GM18511 (cell line): Measurements from ENCODE around the gene ABCC4.
"Not testable (repeated sequence)": the region's sequence is repeated elsewhere in the genome, so short reads cannot be mapped to it uniquely, and the experiment has no call there.

Source experiments
- ATAC-seq: cut with Tn5 transposase; IDR thresholded peaks from one replicate; pipeline ENCODE4 v1.9.1; 2021; ENCODE audit warnings: mild to moderate bottlenecking, moderate library complexity; ENCODE audit not compliant: unreplicated experiment

The ABCC4 gene

GRCh38 chr13:95201814-95202651, 99.2 kb downstream of the ABCC4 start:
- ATAC-seq: no peak

DNA sequence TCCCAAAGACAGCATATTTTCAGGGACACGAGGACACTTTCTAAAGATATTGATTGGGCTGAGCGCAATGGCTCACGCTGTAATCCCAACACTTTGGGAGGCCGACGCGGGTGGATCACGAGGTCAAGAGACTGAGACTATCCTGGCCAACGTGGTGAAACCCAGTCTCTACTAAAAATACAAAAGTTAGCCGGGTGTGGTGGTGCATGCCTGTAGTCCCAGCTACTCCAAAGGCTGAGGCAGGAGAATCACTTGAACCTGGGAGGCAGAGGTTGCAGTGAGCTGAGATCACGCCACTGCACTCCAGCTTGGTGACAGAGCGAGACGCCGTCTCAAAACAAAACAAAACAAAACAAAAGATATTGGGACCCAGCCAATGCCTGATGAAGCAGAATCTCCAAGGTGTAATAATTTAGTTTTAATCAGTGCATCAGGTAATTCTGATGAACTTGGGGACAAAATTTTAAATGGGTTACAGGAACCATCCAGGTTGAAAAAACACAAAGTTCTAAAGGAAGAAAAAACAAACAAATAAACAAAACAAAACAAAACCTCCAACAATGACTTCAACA, 100.8 kb downstream of the ABCC4 start:
- ATAC-seq: not testable (repeated sequence)

DNA sequence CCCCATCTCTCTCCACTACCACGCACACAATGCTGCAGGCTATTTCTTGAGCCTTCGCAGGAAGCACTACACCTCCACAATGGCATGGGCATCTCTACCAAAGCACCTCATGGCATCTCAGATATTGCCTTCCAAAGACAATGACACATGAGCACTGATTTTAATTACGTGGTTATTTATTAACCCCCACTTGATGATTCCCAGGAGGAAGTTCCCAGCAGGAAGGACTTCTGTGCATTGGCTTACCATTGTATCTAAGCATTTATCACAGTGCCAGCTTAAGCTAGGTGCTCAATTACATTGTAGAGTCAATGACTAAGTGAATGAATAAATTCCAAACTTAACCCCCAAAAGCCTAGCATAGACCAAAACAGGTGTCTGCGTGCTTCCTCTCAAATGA, 101.4 kb downstream of the ABCC4 start:
- ATAC-seq: no peak

DNA sequence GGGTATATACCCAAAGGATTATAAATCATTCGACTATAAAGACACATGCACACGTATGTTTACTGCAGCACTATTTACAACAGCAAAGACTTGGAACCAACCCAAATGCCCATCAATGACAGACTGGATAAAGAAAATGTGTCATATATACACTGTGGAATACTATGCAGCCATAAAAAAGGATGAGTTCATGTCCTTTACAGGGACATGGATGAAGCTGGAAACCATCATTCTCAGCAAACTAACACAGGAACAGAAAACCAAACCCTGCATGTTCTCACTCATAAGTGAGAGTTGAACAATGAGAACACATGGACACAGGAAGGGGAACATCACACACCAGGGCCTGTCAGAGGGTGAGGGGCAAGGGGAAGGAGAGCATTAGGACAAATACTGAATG, 102.6 kb downstream of the ABCC4 start:
- not testable (repeated sequence) for ATAC-seq

DNA sequence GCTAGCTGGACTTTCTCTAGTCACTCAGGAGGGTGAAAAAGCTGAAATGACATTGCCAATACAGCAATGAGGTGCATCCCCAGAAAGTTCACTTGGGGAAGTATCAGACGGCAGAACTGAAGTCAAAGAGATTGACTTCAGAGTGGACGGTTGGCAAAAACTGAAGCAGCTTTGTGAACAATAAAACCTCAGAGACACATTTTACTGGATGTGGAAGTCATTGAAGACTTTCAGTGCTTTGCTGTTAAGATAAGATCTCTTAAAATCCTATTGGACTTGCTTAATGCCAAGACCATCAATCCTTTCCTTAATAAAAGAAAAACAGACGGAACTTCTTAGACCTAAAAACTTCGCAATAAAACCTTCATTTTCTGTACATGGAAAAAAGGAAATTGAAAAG, 103.7 kb downstream of the ABCC4 start:
- ATAC-seq: no peak

DNA sequence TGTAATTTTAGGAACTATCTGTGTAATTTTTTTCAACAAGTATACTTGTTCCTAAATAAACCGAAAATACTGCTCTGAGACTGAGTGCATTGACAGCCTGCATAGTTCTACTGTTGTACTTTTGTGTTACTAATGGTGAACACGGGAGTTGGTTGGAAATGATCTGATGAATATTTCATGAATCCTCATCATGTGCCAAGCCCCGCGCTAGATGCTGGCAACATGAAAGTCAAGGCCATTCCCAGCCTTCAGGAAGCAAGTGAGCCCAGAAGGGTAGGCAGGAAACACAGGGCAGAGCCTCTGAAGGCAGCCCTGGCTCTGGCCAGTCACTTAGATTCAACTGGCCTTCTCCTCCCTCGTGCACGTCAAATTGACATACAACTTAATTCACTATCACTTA, 106.1 kb downstream of the ABCC4 start:
- ATAC-seq: no peak

GRCh38 chr13:95193509-95194230, 107.6 kb downstream of the ABCC4 start:
- no peak for ATAC-seq

DNA sequence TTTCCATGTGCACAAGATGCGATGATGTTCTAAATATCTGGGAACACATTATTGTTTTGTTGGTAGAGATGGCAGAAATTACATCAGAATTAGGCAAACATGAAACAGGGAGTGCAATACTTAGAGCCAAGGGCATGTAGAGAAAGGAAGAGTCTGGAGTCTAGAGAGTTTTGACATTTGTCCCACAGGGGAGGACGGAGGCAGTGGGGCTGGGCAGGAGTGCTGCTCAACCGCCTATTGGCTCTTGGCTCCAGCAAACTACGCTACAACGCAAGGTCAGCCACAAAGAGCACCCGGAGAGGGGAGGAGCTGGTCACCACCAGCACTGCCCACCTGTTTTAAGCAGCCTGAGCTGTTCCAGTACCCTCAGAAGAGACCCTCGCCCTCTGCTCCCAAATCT, 108.3 kb downstream of the ABCC4 start:
- ATAC-seq: no peak

- not testable (repeated sequence) for ATAC-seq
These were observed 108.7 kb downstream of the ABCC4 start for GRCh38 chr13:95192564-95192945.

DNA sequence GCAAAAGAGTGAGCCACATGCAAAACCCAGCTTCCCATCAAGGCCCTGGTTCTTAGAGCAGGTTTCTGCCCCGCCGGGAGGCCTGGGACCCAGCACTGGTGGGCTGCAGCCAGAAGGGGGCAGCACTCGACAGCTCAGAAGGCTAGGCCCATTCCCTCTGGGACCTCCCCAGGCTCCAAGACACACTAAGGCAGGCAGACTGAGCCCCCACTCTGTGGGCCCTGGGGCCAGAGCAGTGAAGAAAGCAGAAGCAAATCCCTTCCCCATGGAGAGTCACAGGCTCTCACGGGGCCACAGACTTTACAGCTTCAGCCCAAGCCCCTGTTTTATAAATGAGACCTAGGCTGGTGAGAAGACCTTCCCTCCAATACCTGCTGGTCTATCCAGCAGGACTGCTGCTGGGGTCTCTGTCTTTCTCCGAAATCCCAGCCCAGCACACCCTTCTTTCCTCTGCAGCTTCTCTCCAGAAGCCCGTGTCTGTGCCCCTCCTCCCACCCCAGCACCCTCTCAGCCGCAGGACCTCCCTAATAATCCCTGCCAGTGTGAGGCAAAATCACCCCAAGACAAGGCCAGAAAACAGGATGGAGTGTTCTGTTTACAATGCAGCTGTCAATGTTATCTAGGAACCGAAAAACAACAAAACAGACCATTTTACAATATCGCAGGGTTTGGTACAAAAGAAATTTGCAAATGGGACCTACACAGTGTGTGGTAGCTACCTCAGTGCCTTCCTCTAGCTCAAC, 109.3 kb downstream of the ABCC4 start:
- ATAC-seq: peak; percentile 97

GRCh38 chr13:95188128-95188527, 113.1 kb downstream of the ABCC4 start:
- ATAC-seq: no peak

- no peak for ATAC-seq
These were observed 115.4 kb downstream of the ABCC4 start for GRCh38 chr13:95185851-95186250.

GRCh38 chr13:95185311-95185710, 115.9 kb downstream of the ABCC4 start:
- ATAC-seq: no peak

- ATAC-seq: no peak
These were observed 116.9 kb downstream of the ABCC4 start for GRCh38 chr13:95184317-95184716.

- no peak for ATAC-seq
These were observed 118.5 kb downstream of the ABCC4 start for GRCh38 chr13:95182570-95183265.

- ATAC-seq: peak; percentile 81
These were observed 119.7 kb downstream of the ABCC4 start for GRCh38 chr13:95181586-95181985.

DNA sequence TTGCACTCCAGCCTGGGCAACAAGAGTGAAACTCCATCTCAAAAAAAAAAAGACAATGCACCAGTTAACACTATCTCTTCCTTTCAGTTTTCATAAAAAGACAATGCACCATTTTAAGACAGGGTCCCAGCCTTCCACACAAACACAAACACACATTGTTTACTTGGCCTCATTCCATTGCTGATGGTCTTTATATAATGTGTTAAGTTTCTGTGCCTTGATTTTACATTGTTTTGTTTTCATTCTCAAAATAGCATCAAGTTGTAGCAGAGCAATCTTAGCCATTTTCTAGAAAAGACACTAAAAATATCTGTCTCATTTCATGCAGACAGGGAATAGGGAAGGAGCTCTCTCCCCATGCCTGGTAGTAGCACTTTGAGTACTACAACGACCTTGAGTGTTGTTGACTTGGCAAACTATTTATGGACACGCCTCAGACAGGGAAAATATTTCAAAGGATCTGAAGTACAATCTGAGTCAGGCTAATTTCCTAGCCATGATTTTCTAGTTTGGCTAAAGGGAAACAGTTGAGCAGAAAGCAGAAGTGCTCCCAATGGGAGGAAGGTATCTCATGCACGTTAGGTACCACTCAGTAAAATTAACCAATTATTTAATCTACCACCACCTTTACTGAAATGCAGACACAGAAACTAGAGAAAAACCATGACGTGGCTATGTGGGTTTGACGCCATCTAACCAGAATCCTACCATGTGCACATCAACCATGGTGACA, 120.6 kb downstream of the ABCC4 start:
- no peak for ATAC-seq

DNA sequence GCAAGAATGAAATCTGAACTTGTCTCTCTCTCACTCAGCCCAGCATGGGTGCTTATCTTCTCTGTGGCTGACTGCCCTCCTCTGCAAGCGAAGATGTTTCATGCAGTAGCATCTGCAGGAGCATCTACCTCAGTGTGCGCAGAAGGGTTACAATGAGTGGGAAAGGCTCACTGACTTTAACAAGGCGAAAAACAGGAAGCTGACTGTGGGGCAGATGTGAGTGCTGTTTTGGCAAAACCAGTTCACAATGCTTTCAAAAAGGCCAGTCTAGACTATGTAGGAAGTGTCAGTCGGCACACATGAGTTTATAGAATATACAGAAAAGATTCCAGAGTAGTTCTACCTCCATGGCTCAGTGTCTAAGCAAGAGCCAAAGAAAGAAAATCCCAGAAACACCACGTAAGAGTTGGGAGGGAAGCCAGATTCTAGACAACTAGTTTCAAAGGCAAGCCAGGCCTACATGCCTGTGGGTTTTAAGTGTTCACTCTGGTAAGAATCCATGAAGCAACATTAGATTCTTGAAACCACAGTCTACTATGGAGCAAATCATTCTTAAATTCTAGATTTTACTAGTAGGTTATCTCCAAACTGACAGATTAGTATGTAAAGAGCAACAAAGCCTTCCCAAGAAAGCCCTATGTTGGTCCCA, 124.5 kb downstream of the ABCC4 start:
- no peak for ATAC-seq

- ATAC-seq: no peak
These were observed 126.7 kb downstream of the ABCC4 start for GRCh38 chr13:95174517-95174916.
